Bronchial smooth muscle cell (primary cell): ENCODE measurements around the gene IQCN. TPM values are rescaled to one million over a fixed set of nuclear protein-coding genes. Genes with fewer than 3 reads are reported as not detected.

Experiments used
- total RNA-seq: library from RNA; depleted of rRNA; stranded (reverse); fragments of >200 nt; gene quantifications from 2 replicates; pipeline ENCODE4 v1.2.1, GENCODE V29; 2014

IQCN gene
- total RNA-seq: 0.43 and 0.63 TPM in 2 replicates

GRCh38 chr19:18274219-18274780 is at the start of gene IQCN:
Gene IQCN, minus strand, starts transcription at chr19:18274452. Its CDS starts 4,974 bp downstream, at chr19:18269478.

DNA sequence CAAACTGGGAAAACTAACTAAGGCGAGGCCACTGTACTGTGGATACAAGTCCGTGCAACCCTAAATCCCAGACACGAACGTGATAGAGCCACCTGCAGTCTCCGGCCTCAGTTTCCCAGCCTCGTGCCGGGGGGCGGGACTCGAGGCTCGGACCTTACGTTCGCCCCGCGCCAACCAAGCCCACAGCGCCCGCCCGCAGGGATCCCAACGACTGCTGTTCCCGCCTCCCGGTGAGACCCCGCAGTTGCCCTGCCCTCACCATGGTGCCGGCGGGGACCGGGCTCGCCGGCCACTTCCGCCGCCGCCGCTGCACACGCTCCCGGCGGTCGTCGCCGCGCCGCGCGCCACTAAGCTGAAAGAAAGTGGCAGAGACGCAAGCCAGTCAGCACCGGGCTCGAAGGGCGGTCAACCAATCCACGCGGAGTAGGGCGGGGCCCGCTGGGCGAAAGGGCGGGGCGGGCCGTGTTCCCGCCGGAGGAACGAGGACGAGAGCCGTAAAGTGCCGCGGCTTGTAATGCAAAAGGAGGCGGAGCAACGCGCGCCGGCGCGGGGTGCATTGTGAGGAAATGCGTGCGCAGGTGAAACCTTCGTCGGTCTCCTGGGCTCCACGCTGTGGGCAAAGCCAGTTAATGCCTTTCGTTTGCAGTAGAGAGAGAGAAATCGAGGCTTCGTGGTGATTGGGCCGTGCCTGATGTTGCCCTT is 48.7 kb upstream of the IQCN start, which contains the start of gene LSM4:
Gene LSM4, minus strand, starts transcription at position 318 of the 702 bp plus-strand sequence. Its CDS starts 56 bp downstream, at position 262.

DNA sequence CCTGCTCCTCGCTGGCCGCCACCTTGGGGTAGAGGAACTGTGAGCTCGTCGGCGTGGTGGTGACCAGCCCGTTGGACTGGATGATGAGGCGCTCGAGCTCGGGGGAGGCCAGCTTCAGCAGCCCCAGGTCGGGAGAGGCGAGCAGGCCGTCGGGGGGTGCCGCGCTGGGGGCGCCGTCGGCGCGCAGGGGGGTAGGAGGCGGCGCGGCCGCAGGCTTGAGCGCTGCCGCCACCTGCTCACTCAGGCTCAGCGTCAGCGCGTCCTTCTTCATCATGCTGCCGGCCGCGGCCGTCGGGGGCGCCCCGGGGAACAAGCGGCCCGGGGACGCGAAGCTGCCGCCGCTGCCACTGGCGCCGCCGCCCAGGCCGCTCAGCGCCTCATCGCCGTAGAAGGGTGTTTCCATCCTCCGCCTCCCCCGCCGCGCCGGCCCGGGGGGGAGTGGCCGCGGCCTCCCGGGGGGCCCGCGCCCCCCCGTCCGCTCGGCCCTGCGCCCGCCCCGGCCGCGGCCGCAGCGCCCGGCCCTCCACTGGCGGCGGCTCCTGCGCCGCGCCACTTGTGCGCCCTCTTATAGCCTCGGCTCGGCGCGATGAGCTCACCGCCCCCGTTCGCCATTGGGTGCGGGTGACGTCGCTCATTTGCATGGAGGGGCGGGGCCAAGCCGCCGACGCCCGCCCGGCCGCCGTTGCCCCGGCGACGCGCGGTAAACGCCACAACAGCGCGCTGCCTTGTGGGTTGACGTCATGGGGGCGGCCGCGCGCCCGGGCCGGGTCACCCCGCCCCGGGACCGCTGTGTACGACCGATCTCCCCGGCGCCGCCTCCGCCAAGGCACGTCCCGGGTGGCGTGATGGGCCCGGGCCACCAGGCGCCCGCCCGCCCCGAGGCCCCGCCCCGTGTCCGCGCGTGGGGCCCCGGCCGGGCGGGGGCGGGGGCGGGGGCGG is 7.1 kb upstream of the IQCN start, which contains the start of gene JUND:
Gene JUND, minus strand, starts transcription at position 541 of the 939 bp plus-strand sequence. Its CDS starts 138 bp downstream, at position 403.

DNA sequence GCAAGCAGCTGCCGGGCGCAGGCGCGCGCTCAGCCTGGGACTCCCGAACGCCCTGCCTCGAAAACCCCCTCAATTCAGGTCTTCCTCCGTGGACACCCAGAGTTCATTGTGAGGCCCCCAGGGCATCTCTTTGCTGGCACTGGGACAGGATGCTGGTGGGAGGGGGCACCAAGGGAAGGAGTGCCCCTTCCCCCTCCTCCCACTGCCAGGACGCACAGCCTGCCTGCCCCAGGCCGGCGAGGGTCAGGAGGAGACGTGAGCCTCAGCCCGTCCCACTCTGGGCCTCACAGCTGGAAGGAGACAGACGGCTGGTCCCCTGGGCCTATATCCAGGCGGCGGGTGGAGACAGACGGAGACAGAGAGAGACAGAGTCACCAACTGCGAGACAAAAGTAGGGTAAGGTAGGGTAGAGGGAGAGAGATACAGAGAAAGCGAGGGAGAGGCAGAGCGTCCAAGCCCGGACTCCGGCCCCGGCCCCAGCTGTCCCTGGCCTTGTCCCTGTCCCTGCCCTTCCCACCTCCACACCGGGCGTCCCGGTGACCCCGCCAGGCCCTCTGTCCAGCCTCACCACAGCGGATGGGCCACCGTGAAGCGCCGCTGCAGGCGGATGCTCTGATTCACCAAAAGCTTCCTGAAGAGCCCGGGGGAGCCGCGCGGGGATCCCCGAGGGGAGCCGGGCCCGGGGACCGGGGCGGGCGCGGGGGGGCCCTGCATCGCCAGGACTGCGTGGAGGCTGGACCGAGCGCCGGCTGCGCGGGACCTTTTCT is 48.4 kb downstream of the IQCN start, which contains the start of gene PDE4C:
Gene PDE4C, minus strand, starts transcription at position 737 of the 767 bp plus-strand sequence. Its CDS starts 23 bp downstream, at position 714.

Other genes starting within 250 kb of the IQCN start
- 0.32 TPM in 1 of 2 replicates, not detected in the other for gene IL12RB1, start 187.5 kb downstream of the IQCN start, total RNA-seq
- 1.9 and 3.0 TPM in 2 replicates for gene MAST3, start 176.7 kb downstream of the IQCN start, total RNA-seq
- 2.0 and 8.4 TPM in 2 replicates for gene PIK3R2, start 121.3 kb downstream of the IQCN start, total RNA-seq
- gene IFI30, start 100.6 kb downstream of the IQCN start, total RNA-seq: 9.5 and 35.3 TPM in 2 replicates
- gene MPV17L2, start 81.2 kb downstream of the IQCN start, total RNA-seq: 4.2 and 5.2 TPM in 2 replicates
- 3.2 and 11.1 TPM in 2 replicates for gene RAB3A, start 70.4 kb downstream of the IQCN start, total RNA-seq
- gene PDE4C, start 48.0 kb downstream of the IQCN start, total RNA-seq: 2.2 and 2.9 TPM in 2 replicates
- 71.4 and 107 TPM in 2 replicates for gene JUND, start 7.2 kb upstream of the IQCN start, total RNA-seq
- 59.2 and 128 TPM in 2 replicates for gene LSM4, start 48.6 kb upstream of the IQCN start, total RNA-seq
- 42.6 and 66.2 TPM in 2 replicates for gene PGPEP1, start 66.1 kb upstream of the IQCN start, total RNA-seq
- 33.8 and 41.9 TPM in 2 replicates for gene GDF15, start 111.7 kb upstream of the IQCN start, total RNA-seq
- gene LRRC25, start 123.2 kb upstream of the IQCN start, total RNA-seq: 0.16 and 0.34 TPM in 2 replicates
- gene SSBP4, start 144.9 kb upstream of the IQCN start, total RNA-seq: 31.8 and 40.5 TPM in 2 replicates
- 13.8 and 18.4 TPM in 2 replicates for gene ISYNA1, start 163.7 kb upstream of the IQCN start, total RNA-seq
- gene ELL, start 247.6 kb upstream of the IQCN start, total RNA-seq: 13.1 and 13.7 TPM in 2 replicates